OCI-LY7 (cell line): ENCODE measurements around the gene ROM1.

Experiments
- EZH2phosphoT487 ChIP-seq: fragments of 200-600 bp; sonication (generic); IDR thresholded peaks from 2 replicates; pipeline ENCODE4 v1.6.1; 2018; ENCODE audit warnings: low read depth, borderline replicate concordance, mild to moderate bottlenecking, mixed run types, antibody characterized with exemption, low read length, moderate library complexity, mixed read lengths
- TF ChIP-seq, protein P1 (sequence below): fragments of 200-600 bp; sonication (generic); conservative IDR thresholded peaks from 2 replicates; pipeline ENCODE4 v1.5.1; 2014; ENCODE audit warnings: mild to moderate bottlenecking, antibody characterized with exemption, low read length, moderate library complexity, mixed read lengths

DNA sequence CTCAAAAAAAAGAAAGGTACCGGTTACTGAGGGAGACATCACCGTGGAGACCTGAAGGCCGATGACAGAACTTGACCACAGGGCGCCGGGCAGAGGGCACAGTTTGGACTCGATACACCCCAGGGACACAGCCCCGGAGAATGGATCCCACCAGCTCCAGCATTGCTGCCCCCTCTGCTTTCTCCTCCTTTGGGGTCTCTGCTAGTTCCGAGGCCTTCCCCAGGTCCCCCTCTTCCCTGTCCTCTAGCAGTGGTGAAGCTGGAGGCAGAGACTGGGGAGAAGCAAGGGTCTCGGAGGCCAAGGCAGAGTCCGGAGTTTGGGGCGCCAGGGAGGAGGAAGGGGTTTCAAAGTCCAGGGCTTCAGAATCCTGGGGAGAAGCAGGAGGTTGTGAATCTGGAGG, 34.5 kb upstream of the ROM1 start:
- TF ChIP-seq, protein P1, sequence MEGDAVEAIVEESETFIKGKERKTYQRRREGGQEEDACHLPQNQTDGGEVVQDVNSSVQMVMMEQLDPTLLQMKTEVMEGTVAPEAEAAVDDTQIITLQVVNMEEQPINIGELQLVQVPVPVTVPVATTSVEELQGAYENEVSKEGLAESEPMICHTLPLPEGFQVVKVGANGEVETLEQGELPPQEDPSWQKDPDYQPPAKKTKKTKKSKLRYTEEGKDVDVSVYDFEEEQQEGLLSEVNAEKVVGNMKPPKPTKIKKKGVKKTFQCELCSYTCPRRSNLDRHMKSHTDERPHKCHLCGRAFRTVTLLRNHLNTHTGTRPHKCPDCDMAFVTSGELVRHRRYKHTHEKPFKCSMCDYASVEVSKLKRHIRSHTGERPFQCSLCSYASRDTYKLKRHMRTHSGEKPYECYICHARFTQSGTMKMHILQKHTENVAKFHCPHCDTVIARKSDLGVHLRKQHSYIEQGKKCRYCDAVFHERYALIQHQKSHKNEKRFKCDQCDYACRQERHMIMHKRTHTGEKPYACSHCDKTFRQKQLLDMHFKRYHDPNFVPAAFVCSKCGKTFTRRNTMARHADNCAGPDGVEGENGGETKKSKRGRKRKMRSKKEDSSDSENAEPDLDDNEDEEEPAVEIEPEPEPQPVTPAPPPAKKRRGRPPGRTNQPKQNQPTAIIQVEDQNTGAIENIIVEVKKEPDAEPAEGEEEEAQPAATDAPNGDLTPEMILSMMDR = no peak
- TF ChIP-seq EZH2phosphoT487 = no peak
